NCI-H128 (cell line): ENCODE measurements around the gene C11orf21.
A peak's percentile ranks its signal among the peaks of the same experiment; 100 is the strongest.

ENCODE experiments used
- DNase-seq: peaks from one replicate; lab custom pipeline; 2025; ENCODE audit not compliant: unreplicated experiment; lab: John Stamatoyannopoulos, UW

The C11orf21 gene

GRCh38 chr11:2272228-2272945, 29.3 kb downstream of the C11orf21 start:
- DNase-seq: no peak

DNA sequence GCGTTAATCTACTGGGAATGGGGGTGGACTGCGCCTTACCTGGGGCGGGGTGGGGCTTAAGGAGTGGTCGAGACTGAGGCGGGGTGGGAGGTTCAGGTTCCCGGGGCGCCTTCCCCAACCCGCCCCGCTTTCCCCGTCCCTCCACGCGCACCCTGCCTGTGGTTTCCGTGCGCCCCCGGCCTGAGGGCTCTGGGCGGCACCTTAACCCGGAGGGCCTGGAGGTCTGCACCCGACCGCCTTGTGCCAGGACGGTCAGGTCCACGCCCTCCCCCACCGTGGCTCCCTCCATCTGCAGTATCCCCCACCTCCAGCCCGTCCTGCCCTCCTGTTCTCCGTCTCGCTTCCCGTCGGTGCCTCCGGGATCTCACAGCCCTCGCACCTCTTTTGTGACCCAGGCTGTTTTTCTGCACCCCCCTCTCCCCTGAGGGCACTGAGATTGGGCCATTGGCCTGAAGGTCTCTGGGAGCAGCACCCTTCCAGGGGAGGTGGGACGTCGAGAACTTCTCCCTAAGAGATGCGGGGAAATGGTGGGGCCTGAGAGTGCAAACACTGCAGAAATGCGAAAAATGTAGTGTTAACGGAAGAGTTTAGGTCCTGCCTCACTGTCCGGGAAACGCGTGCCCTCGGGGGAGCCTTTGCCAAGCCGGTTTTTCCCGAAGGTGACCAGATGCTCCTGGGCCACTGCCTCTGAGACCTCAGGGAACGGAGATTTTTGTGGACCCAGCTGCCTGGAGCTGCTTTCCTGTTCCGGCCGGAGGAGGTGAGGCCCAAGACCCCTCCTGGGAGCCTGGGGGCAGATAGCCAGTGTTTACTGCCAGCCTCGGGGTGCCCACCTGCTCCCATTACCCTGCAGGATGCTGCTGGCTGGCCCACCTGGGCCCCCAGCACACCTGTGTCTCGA, 30.1 kb downstream of the C11orf21 start:
- DNase-seq: no peak

GRCh38 chr11:2271077-2271326, 30.7 kb downstream of the C11orf21 start:
- DNase-seq: no peak

GRCh38 chr11:2270322-2271076, 31.2 kb downstream of the C11orf21 start, which contains the start of gene ASCL2:
TSS of gene ASCL2 (minus strand) at chr11:2270588. CDS start at chr11:2270332, 256 bp downstream.
- no peak for DNase-seq

GRCh38 chr11:2269601-2270321, 32.0 kb downstream of the C11orf21 start:
- peak; percentile 16 for DNase-seq

DNA sequence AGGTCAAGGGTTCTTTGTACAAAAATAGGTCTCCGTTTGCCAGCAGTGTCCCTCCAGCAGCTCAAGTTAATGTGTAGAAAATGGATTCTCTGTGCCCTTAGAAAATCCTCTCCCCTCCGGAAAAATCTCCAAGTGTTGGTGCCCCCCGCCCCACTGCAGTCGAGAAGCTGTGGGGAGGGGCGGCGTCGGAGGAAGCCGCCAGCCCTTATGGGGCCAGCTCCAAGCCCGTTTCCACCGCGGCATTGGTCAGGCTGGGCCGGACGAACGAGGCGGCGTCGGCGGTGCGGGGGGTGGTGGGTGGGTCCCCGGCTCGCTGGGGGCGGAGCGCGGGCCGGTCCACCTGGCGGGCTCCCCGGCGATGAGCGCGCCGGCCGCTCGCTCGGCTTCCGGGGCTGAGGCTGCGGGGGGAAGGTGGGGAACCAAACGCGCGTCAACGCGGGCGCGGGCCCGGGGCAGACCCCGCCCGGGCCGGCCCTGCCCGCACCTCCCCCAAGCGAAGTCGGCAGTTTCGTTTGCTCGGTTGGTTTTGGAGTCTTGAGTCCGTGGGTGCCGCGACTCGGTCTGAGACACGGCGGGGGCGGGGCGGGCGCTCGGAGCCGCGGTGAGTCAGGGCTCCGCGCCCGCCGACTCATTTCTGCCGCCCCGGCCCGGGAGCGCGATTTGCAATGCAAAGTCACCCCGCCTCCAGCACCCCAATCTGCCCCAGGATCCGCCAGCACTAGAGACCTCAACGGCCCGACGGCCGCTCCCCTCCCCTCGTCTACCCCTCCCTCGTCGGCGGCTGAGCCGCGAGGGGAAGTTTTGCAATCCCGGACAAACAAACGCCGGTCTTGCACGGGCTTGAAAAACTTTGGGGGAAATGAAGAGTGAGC, 32.8 kb downstream of the C11orf21 start:
- no peak for DNase-seq

DNA sequence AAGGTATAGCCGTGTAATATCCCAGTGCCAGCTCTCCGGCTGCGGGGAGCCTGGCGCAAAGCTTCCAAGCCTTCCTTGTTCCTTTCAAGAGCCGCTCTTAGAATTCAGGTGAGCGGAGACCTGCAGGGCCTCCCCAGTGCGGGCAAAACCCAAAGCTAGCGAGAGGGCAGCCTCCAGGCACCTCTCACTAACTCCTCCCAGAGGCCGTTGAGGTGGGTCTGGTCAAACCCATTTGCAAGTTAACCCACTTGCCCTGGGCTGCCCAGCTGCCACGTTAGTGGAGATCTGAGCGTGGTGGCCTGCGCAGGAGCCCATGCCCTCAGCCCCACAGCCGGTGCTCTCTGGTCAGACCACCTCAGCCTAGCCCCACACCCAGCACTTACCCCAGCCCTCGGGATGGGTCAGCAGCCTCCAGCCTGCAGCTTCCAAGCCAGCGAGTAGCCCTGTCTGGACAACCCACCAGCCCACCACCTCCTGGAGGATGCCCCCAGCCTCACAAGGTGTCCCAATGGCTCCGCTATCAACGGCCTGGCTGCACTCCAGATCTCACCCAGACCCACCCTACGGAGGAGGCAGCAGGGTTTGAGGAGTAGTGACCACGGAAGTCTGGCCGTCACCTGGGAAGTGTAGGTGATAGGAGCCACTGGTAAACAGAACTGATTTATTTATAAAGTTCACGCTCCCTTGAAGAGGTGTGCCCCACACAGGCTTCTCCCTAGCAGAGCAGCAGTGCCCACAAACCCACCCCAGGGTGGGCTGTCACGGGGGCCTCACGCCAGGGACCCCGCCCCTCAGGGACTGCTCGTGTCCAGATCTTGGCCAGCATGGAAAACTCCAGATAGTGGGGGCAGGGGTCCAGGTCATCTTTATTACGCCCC, 33.6 kb downstream of the C11orf21 start:
- no peak for DNase-seq

DNA sequence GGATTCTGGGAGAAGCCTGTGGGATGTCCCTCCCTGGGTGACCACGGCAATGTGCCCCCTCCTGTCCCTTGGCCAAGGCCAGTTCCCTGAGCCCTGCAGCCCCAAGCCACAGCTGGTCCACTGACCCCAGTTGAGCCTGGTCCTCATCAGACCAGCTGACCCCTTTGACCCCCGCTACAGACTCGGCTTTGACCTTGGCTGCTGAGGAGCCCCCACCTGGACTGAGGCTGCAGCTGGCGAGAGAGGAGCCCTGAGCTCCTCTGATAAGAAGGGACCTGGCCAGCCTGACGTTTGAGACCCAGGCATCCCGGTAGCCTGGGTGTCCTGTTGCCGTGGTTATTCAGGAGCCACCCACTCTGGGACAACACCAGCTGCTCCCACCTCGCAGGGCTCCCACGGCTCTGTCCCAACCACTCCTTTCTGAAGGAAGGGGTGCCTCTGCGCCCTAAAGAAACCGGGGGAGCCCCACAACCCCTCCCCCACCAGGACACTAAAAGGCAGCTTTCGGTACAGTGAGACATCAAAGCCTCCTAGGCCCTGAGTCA, 34.3 kb downstream of the C11orf21 start:
- DNase-seq: no peak

DNA sequence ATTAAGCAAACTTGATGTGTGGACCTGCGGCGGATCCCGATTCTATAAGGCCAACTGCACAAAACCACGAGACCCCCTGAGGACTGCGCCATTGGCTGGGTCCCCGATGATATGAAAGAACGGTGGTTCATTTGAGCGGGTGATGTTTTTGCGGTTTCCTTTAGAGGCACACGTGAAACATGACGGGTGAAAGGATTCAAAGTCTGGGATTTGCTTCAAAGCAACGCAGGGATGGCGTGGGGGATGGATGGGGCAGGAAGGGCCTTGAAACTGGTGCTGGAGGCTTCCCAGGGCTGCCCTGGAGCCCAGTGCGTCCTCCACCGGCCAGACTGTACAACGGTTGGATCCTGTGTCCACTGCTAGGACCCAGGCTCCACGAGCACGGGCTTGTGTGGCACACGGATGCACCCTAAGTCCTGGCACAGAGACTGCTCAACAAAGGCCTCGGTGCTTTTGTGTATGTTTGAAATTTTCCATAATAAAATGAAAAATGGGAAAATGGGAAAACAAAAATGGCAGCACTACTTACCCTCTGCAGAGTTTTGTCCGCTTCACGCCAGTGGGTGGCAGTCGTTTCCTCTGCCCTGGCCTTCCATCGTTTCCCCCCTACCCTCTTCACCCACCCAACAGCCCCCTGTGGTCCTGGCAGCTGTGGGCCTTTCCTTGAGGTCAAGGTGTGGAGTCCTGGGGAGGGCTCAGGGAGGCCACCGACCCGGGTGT, 35.0 kb downstream of the C11orf21 start:
- no peak for DNase-seq

DNA sequence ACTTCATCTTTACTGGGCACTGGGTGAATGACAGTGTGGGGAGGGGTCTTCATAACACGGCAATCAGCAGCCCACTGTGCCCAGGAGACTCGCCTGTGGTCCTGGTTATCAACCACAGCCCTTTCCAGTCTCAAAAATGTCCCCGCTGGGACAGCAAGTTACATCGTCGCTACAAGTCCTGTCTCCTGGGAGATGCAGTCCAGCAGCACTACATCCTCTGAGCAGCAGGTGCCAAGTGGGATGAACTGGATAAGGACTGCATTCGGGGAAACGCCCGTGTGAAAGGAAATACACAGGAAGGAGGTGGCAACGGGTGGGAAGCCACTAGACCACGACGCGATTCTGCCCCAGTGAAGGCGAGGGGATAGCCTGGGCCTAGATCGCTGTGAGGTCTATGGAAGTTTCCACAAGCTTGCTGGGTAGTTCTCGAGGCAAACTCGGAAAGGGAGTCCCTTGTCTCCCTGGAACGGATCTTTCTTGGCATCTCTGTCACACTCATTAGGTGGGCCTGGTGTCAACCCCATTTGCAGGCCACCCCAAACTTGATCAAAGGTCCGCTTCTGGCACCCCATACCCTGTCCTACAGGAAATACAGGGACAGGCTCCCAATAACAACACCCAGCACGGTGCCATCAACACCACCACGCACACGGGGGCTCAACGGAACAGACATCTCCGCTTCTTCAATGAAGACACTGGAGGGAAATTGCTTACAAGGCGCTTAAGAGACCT, 35.7 kb downstream of the C11orf21 start:
- DNase-seq: no peak

- no peak for DNase-seq
Measured at GRCh38 chr11:2265396-2265795, 36.3 kb downstream of the C11orf21 start.

GRCh38 chr11:2264366-2265053, 37.2 kb downstream of the C11orf21 start:
- no peak for DNase-seq

- no peak for DNase-seq
Measured at GRCh38 chr11:2263724-2264360, 37.9 kb downstream of the C11orf21 start.

GRCh38 chr11:2263071-2263565, 38.6 kb downstream of the C11orf21 start:
- no peak for DNase-seq

- DNase-seq: no peak
Measured at GRCh38 chr11:2262301-2263070, 39.2 kb downstream of the C11orf21 start.
